GM21717 (cell line): ENCODE results near the gene SLC4A4.

Experiments used
- ATAC-seq: cut with Tn5 transposase; IDR thresholded peaks from one replicate; pipeline ENCODE4 v1.9.1; 2021; ENCODE audit warnings: mild to moderate bottlenecking, moderate library complexity; ENCODE audit not compliant: unreplicated experiment

SLC4A4 gene

GRCh38 chr4:71356924-71357663 is 18.3 kb downstream of the SLC4A4 start:
- ATAC-seq = no peak

GRCh38 chr4:71360844-71361243 is 22.0 kb downstream of the SLC4A4 start:
- no peak for ATAC-seq

GRCh38 chr4:71361476-71361875 is 22.7 kb downstream of the SLC4A4 start:
- no peak for ATAC-seq

GRCh38 chr4:71366766-71367165 is 27.9 kb downstream of the SLC4A4 start:
- ATAC-seq = no peak

DNA sequence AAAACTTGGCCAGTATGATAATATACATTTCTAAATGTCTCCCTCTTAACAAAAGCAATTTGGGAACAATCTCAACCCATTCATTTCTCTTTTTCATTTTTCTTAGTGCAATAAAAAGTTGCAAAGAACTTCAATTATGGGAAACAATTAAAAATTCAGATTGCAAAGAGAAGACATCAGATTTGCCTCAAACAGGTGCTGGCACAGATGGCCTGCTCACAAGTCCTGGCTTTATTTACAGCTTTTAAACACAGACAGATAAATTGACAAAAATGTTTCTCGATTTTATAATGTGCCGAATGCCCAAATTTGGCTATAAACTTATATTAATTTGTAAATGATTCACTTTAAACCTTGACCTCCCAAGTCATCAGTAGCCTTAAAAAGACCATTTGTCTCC is 28.7 kb downstream of the SLC4A4 start:
- ATAC-seq = no peak

DNA sequence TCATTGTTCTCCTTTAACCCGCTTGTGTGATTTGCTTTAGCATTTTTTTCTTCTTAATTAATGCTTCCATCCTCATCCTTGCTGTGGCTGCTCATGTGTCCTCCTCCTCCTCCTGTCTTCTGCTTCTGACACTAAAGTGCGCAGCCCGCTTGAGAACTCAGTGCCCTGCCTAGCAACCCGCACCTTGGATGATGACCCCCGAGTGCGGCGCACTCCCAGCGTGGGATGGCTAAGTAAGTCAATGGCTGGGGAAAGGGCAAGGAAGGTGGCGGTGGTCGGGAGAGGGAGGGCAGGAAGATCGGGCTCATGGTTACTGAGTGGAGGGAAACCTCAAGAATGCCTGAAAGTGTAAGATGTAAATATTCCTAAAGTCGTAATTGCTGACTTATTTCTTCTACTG is 30.1 kb downstream of the SLC4A4 start:
- no peak for ATAC-seq

GRCh38 chr4:71369536-71369935 is 30.7 kb downstream of the SLC4A4 start:
- ATAC-seq = no peak

GRCh38 chr4:71375494-71375893 is 36.7 kb downstream of the SLC4A4 start:
- ATAC-seq = no peak

GRCh38 chr4:71377561-71377960 is 38.7 kb downstream of the SLC4A4 start:
- no peak for ATAC-seq

DNA sequence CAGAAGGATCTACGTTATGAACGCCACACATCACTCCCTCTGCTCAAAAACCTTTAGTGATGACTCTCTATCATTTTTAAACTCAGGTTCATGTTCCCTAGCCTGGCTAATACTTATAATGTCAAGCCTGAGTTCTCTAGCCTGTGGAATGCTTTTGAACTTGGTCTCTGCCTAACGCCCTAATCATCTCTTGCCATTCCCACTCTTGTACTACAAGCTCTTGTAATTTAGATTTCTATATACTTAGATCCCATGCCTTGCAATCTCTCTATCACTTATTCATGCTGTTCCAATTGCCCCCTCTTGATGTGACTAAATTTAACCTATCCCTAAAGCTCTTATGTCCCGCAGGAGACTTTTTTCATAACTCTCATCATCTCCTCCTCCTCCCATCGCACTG is 40.3 kb downstream of the SLC4A4 start:
- ATAC-seq = no peak

- ATAC-seq = no peak
Observed at GRCh38 chr4:71380788-71381187, 42.0 kb downstream of the SLC4A4 start.

DNA sequence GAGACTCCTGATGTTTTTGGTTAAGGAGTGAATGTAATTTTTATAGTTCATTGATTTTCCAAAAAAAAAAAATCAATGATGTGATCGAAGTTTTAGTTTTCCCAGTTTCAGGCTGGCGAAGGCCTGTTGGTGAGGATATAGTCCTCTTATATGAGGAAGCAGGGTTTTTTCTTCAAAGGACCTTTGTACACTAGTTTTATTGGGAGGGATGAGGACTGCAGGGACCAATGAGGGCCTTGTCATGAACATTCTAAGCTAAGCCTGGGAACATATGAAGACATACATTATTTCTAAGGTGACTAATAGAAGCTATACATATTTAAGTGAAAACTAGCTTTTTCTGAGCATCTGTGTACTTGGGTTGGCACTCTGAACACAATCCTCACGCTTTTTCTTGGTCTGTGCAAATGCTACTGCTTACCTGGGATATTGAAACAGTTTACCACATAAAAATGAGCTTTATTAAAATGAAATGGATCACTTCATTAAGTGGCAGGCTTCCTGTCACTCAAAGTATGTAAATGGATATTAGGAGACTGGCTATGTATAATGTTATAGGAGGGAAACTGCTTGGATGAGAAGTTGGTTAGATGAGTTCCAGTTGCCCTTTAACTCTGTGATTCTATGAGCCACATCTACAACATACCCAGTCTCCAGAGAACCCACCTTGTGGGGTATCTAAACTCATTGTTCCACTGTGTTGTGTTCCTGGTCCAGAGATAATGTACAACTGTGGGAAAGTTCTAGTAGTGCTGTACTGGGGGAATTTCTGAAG is 43.5 kb downstream of the SLC4A4 start:
- ATAC-seq = no peak

DNA sequence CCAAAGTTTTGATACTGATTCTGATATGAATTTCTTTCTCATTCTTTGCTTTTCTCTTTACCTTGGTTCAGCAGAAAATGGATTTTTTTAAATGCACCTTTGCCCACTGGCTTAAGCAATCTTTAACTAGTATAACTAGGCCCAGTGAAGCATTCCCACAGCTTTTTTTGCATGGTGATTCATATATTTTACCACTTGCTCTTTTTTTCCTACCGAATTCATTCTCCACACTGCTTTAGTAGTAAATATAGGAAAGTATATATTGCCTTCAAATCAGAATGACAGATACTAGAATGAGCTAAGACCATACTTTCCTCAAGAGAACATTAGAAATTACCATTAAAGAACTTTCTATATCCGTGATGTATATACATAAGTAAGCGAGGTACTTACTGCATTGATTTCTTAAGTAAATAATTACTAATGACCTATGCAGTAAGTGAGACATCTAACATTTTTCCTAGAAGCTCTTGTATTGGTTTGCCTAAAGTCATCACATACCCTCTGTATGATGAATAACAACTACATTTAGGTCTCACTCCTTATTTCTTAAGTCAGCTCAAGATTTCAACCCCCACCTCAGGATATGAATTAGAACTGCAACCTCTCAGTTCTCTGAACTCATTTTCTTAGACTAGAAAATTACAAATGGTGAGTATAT is 44.2 kb downstream of the SLC4A4 start:
- ATAC-seq = no peak

DNA sequence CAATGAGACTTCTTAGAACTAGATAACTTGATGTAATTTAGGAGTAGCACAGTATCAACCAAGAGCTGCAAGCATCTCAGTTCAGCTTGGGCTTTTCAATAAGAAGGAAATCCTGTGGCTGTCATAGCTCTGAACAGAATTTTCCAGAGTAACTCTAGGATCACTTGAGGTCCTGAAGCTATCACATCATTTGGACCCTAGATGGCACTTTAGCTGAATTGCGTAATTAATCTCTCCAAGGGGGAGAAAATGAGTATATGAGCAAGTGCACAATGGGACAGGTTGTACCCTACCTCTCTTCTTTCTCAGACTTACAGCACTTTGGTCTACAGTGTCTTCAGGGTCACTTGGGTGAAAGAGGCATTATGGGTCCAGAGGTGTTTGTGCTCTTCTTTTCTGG is 45.2 kb downstream of the SLC4A4 start:
- ATAC-seq = no peak

GRCh38 chr4:71389149-71389827 is 50.5 kb downstream of the SLC4A4 start:
- ATAC-seq = no peak

DNA sequence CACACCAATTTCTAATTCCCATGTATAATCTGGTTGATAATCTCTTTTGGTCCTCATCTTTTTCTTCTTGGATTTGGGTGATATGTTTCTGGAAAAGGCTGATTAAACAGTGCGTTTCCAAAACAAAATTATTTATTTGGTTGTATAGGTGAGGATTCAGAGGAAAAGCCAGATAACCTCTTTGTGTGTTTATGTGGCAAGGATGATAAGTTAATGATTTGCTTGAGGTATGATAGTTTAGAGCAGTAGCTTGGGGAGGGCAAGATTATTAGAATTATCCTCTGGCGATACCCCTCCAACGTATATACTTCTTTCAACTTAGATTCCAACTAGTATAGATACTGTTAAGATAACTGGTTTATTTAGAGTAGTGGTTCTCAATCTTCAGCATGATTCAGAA is 53.3 kb downstream of the SLC4A4 start:
- no peak for ATAC-seq

DNA sequence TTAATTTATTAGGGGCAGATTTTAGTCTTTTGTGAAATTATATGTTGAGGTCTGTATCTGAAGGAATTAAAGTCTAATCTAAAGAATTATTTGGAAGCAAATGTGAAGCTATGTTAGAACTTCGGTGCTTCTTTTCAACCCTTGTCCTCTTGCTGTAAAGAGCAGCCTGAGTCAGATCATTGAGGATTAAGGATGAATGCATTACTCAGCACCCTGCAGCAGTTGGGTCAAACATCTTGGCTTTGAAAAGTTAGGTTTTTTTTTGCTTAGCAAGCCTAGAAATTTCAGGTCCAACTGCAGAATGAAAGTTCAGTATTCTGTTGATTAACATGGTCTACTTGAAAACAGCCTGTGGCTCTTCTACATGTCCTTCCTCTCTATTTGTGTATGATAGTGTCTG is 57.6 kb downstream of the SLC4A4 start:
- ATAC-seq = no peak

GRCh38 chr4:71400810-71401209 is 62.0 kb downstream of the SLC4A4 start:
- ATAC-seq = no peak

- no peak for ATAC-seq
Observed at GRCh38 chr4:71402616-71403015, 63.8 kb downstream of the SLC4A4 start.

DNA sequence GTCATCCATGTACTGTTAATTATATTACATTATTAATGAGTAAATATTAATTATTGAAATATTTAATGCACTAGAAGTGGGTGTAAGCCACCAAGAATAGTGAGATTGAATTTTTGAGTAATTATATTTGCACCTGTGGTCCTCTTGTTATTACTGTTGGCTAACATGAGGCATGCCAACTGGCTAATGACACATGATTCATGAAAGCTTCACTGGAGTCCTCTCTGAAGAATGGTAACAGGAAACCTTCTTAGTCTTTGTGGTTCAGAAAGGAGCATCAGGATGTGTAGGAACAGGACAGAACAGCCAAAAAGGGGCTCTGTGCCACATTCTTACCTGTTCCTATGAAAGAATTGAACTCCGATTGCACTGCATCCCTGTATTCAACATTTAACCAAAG is 65.2 kb downstream of the SLC4A4 start:
- ATAC-seq = no peak

DNA sequence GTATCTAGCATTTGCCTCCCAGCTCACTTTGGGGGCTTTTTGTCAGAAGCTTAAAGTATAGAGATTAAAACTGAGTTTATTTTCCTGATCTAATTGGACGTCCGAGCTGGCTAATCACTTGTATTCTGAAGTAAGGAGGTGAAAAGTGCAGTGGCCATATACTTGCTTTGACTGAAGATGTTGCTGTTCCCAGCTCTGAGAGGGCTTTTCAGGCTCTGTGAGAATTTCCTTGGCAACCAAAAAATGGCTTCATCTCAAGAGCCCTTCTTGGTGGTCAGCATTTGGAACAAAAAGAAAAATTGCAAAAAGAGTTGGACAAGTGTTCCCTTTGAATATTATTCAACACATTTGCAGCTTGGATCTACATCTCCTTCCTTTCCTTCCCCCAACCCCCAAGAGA is 67.0 kb downstream of the SLC4A4 start:
- ATAC-seq = no peak
